Esophagus mucosa (tissue), 1 donor: Measurements from ENCODE around the gene MIS18A. TPM values are rescaled to one million over a fixed set of nuclear protein-coding genes. Genes with fewer than 3 reads are reported as not detected.
"Not testable (repeated sequence)": the region's sequence is repeated elsewhere in the genome, so short reads cannot be mapped to it uniquely, and the experiment has no call there.

Experiments used
- ATAC-seq: fragments of 200-7000 bp; cut with Tn5 transposase; one replicate; pipeline ENCODE4 v1.9.1; 2020
- total RNA-seq: library from RNA; stranded (reverse); gene quantifications from one replicate; pipeline ENCODE4 v1.2.4, GENCODE V29; 2023
- donor health status: DM: yes; HTN: yes; CAD: no.

The MIS18A gene, protein sequence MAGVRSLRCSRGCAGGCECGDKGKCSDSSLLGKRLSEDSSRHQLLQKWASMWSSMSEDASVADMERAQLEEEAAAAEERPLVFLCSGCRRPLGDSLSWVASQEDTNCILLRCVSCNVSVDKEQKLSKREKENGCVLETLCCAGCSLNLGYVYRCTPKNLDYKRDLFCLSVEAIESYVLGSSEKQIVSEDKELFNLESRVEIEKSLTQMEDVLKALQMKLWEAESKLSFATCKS
- 10.1 TPM for total RNA-seq

- ATAC-seq, result peak; percentile 97
Measured at GRCh38 chr21:32278518-32279376, at the start of gene MIS18A. Gene MIS18A, minus strand, starts transcription at chr21:32279049. Its CDS starts 35 bp downstream, at chr21:32279014.

DNA sequence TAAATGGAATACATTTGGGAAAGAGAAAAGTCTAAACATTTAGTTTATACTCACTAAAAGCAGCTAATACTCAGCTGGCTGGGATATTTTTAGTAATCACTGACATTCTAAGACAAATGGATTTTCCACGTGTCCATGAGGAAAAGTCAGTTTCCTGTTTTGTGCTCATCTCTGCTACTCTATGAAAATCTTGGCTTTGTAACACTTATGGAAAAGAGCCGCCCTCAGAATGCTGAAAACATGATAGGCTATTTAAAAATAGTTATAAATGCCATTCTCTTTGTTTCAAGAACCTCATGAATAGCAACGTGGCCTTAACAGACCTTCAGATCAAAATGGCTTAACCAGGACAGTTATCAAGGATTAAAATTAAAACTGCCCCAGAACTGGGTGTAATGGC, 49.7 kb upstream of the MIS18A start:
- ATAC-seq, result no peak

DNA sequence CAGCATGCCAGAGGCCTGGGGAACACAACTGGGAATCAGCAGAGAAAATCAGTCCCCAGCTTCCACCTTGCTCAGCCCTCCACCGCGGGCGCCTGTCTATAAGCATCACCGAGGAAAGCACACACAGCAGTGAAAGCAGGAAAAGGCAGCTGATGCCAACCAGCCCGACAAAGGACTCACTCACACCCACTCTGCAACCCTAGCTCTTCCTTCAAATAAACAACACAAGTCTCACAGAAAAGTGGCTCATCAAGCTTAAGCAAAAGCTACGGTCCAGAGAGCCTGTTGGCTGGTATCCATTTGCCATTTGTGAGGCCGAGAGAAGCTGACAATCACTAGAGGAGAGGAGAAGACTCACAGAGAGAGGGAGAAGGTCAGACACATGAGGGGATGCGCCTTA, 46.9 kb upstream of the MIS18A start:
- no peak for ATAC-seq

GRCh38 chr21:32322676-32323075, 43.8 kb upstream of the MIS18A start:
- ATAC-seq, result no peak

GRCh38 chr21:32322103-32322502, 43.3 kb upstream of the MIS18A start:
- ATAC-seq, result no peak

GRCh38 chr21:32321480-32321879, 42.6 kb upstream of the MIS18A start:
- no peak for ATAC-seq

DNA sequence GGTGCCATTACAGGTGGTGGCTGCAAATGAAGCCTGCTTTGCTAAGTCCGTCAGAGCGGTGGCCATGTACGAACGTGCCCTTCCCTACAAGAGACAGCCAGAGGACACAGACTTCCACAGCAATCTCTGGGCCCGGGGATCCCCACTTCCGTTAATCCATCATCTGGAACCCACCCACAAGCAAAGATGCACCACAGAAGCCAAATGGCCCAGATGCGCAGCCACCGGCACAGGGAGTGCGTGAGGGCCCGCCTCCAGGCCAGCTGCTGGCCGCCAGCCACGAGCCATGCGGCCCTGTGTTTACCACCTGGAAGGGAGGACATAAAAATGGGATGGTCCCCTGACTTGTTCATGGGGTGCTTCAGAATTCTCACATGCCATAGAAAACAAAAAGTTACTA, 41.9 kb upstream of the MIS18A start:
- ATAC-seq, result no peak

DNA sequence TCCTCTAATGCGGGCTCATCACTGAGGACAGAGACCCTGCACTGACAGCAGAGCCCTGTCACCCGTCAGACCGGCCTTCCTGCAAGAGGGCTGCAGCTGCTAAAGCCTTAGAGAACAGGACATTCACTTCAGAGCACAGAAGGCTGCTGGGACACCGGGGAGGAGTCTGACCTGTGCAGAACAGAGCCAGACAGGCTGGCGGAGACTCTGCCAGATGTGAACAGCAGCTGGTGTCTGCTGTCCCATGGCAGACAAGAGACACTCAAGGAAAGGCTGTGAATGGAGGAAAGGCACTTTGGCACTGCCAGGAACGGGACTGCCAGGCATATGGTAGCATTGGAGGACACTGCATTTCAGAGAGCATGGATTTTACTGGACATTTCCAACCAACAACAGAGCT, 41.2 kb upstream of the MIS18A start:
- ATAC-seq, result no peak

DNA sequence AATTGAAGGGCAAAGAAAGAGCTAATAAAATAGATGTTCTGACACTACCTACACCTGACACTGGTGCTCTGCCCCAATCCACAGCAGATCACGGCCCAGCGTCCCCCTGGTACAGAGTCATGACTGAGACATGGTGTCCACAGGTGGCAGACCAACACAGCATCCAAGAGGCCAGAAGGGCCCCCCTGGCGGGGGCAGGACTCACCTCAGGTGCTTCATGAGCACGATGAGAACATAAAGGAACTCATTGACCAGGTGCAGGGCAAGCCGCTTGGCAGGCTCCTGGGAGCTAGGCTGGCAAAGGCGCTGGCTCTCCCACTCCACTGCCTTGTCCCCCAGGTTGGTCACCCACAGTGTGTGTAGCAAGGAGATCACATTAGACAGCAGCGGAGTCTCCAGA, 40.2 kb upstream of the MIS18A start:
- ATAC-seq, result no peak

DNA sequence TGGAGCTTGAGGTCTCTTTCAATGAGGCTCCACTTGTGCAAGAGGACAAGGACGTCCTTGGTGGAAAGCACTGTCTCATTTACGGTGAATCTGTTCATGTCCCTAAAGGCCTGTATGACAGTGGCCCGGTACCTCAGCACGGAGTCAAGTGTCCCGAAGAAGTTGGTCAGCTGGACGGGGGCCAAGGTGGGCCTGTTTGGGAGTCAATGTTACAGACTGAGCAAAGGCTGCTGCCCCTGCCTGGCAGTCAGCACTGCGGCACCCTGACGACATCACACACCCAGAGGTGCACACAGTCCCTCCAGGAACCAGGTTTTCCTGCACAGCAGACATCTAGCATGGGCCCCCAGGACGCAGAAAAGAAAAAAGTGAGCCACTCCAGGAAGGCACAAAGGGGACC, 38.9 kb upstream of the MIS18A start:
- no peak for ATAC-seq

GRCh38 chr21:32316361-32317215, 37.7 kb upstream of the MIS18A start:
- no peak for ATAC-seq

- ATAC-seq, result no peak
Measured at GRCh38 chr21:32315511-32316281, 36.8 kb upstream of the MIS18A start.

DNA sequence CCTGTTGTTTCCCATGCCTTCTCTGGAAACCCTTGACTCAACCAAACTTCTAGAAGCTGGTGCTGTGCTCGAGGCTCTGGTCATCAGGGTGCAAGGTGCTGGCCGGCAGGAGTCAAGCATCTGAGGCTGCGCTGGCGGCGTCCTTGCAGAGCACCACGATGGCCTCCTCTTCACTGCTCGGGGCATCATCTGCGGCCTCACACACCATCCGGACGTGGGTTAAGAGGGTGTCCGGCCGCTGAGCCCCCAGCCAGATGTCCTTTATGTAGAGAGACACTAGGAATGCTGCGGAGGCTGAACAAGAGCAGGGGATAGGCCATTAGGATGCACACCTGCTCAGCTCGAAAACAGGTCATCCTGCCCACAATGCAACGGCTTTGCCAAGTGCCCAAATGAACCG, 36.0 kb upstream of the MIS18A start:
- ATAC-seq, result no peak

- ATAC-seq, result no peak
Measured at GRCh38 chr21:32312976-32313375, 34.1 kb upstream of the MIS18A start.

DNA sequence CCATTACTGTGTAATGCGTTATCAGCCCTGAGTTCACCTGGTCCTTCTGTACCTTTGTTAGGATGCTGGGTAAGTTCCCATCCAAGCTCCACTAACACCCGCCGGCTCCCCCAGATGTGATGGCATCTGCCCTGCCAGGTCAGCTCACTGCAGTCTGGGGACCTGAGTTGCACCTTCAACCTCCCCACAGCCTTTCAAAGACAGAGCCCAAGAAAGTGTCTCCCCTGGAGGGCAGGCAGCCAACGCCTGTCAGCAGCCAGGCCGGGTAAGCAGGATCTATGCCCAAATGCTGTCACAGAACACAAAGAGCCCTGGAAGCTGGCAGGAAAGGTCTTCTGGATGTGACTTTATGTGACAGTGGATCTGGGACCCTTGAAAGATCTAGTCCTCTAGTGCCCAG, 33.5 kb upstream of the MIS18A start:
- ATAC-seq, result no peak

GRCh38 chr21:32311621-32312020, 32.8 kb upstream of the MIS18A start:
- ATAC-seq, result no peak

- ATAC-seq, result not testable (repeated sequence)
Measured at GRCh38 chr21:32310976-32311375, 32.1 kb upstream of the MIS18A start.

DNA sequence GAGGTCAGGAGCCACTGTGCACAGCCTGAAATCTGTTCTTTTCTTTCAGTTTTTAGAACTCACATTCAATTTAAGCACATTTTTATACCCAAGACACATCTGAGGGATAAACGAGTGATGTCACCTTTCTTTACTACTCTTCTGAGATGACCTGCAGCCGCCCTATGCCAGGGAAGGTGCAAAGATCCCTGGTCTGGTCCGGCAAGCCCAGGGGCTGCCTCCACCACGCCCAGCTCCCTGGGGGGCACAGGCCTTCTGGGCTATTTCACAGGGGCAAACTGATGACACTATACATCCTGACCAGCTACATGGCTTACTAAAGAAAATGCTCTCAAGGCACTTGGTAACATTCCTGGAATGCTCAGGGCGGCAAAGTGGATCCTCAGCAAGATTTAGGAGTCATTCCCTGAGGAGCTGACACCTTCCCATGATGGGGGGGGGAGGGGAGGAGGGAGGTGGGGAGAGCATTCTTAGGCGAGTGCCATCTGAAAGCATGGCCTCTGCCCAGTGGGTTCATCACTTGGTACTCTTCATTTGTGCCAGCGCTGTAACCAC, 31.1 kb upstream of the MIS18A start:
- no peak for ATAC-seq

GRCh38 chr21:32308696-32309095, 29.8 kb upstream of the MIS18A start:
- ATAC-seq, result no peak

DNA sequence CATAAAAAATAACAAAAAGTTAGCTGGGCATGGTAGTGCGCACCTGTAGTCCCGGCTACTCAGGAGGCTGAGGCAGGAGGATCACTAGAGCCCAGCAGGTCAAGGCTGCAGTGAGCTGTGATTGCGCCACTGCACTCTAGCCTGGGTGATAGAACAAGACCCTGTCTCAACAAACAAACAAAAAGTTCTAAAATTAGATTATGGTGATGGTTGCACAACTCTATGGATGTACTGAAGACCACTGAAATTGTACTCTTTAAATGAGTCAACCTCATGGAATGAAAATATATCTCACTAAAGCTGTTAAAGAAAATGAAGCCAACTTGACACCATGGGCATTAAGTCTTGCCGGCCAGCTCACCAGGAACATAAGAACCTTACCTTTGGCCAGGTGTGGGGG, 28.9 kb upstream of the MIS18A start:
- ATAC-seq, result no peak

GRCh38 chr21:32306021-32306780, 27.4 kb upstream of the MIS18A start:
- peak; percentile 30 for ATAC-seq
